Measurements from ENCODE around the gene RAP1GDS1.

Gene RAP1GDS1, protein sequence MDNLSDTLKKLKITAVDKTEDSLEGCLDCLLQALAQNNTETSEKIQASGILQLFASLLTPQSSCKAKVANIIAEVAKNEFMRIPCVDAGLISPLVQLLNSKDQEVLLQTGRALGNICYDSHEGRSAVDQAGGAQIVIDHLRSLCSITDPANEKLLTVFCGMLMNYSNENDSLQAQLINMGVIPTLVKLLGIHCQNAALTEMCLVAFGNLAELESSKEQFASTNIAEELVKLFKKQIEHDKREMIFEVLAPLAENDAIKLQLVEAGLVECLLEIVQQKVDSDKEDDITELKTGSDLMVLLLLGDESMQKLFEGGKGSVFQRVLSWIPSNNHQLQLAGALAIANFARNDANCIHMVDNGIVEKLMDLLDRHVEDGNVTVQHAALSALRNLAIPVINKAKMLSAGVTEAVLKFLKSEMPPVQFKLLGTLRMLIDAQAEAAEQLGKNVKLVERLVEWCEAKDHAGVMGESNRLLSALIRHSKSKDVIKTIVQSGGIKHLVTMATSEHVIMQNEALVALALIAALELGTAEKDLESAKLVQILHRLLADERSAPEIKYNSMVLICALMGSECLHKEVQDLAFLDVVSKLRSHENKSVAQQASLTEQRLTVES

DNA sequence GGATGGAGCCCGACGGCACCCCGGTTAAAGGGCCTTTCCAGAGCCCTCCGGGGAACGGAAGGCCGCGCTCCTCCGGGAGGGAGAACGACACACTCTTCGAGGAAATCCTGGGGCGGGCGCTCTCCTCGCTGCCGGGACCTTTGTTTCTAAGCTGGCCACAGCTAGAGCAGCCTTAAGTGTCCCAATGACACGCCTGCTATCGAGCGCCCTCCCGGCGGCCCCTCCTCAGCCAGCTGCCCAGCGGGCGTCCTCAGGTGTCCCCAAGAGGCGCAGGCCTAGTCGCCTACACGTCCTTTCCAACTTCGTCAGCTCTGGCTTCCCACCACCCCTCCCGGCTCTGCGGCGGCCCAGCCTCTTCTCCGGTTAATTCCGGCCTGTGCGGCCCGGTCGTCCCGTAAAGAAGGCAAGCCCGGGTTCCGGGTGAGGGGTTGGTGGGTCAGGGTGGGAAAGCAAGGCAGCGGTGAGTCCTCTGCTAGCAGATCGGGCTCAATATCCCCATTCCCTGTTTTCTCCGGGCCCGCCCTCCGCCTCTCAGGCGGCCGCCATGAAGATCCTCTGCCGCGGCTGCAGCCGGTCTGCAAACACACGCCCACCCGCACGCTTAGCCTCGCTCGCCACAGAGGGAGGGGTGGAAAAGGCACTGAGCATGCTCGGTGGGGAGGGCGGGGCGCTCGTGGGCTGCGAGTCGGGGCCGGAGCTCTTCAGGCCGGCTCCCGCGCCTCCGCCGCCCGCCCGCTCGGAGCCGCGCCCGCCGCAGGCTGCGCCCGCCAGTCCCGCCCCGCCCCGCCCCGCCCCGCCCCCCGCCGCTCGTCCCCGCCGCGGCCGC, at the start of gene RAP1GDS1:
Gene RAP1GDS1, plus strand, starts transcription at position 806 of the 826 bp plus-strand sequence. CDS start 182 bp downstream, outside the sequence.
- peak; percentile 86 to 93 for DNase-seq (ENCODE audit: extremely low read depth in 1 of 2, low read depth in 1 of 2)

DNA sequence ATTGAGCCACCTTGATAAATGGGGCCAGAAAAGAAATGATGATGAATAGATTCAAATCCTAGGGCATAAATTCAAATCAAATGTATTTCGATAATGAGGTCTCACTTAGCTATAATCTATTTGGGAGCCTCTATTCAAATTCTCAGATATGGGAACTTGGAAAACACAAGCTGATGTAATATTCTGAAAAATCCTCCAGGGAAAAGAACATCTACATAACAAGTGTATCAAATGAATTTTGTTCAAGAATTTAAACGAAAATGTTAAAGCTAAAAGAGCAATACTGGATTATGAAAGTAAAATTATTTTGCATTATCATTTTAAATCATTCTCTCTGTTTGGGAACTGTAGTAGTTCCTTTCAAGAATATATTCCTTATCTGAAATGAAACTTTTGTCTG, 38.9 kb upstream of the RAP1GDS1 start:
- DNase-seq (ENCODE audit: extremely low read depth in 1 of 2, low read depth in 1 of 2): no peak

DNA sequence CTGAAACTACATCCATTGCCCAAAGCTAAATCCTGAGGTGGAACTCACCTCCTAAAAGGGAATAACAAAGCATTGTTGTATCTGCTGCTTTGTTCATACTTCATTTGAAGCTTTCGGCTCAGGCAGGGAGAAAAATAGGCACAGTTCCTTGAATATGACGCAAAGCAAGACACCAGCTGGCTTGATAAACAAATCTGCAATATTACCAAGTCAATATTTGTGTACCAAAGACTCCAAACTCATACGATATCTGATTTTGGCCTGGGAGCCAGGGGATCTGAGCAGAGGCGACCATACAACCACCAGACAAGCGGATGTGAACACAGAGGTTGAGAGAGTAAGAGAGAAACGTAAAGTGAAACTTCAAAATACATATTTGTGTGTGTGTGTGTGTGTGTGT, 34.8 kb upstream of the RAP1GDS1 start:
- DNase-seq (ENCODE audit: extremely low read depth in 1 of 2, low read depth in 1 of 2): no peak

DNA sequence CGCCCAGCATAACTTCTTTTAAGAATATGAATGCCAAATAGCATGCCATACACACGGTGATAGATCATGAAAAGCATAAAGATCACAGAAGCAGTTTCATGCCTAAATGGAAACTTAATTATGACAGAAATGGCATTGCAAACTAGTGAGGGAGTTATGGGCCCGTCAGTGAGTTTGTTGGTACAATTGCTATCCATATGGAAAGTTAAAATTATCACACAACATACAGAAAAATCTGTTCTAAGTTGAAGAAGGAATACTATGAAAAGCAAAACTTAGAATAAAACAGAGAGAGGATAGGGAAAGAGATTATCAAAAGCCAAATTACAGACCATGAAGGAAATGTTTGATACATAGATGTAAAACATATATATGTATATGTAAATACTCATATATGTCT, 30.2 kb upstream of the RAP1GDS1 start:
- DNase-seq (ENCODE audit: extremely low read depth in 1 of 2, low read depth in 1 of 2): no peak

DNA sequence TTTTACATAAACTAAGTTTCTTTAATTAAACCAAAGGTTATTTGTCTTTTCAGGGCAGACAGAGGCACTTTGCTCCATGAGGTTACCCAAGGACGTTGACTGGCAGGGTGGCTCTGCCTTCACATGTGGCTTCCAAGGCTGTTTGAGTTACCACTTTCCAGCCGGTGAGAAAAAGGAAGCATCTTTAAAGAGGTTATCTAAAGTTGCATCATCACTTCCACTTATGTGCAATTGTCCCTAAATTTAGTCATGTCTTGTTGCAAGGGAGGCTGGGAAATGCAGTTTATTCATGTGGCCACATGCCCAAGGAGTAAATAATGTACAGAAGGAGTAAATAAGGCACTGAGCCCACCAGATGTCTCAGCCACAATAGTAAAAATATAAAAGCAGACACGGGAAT, 29.0 kb upstream of the RAP1GDS1 start:
- DNase-seq (ENCODE audit: extremely low read depth in 1 of 2, low read depth in 1 of 2): no peak

DNA sequence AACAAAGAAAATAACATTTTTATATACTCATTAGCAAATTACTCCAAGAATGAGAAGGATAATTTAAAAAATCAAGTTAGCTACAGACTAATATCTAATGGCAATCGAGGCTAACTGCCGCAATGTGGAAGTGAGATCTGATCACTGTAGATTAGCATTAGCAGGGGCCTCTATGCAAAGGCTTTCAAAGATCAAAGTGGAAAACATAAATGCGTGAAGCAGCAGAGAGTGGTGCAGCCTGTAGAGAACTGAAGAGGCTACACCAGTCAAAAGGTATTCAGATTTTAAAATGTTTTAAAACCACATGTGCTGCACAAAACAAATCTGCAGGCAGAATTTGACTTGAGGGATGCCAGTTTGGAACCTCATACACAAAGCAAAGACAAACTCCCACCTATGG, 24.0 kb upstream of the RAP1GDS1 start:
- no peak for DNase-seq (ENCODE audit: extremely low read depth in 1 of 2, low read depth in 1 of 2)

DNA sequence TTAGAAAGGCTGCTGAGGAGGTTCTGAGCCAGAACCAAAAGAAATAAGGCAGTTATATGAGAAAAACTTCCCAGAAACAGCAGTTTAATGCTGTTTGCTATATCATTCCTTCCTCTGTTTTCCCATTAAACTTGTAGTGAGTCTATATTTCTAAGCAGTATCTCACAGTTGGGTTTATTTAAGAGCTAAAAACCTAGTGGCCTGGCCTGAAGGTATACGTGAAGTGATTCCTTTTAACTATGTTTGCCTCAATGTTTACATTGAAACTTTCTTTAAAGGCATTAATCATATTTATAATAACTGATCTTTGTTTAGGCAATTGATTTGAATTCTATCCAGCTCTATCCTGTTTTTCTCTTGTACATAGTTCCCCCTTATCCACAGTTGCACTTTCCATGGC, 19.1 kb upstream of the RAP1GDS1 start:
- DNase-seq (ENCODE audit: extremely low read depth in 1 of 2, low read depth in 1 of 2): no peak

DNA sequence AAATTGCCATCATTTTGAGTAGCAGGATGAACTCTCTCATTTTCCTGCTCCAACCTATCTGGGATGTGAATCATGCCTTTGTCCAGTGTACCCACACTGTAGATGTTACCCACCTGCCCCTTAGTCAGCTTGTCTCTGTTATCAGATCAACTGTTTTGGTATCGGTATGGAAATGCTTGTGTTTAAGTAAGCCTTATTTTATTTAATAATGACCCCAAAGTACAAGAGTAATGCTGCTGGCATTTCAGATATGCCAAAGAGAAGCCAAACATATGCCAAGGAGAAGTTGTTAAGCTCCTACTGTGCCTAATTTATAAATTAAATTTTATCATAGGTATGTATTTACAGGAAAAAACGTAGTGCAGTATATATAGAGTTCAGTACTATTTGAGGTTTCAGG, 18.6 kb upstream of the RAP1GDS1 start:
- DNase-seq (ENCODE audit: extremely low read depth in 1 of 2, low read depth in 1 of 2): no peak

DNA sequence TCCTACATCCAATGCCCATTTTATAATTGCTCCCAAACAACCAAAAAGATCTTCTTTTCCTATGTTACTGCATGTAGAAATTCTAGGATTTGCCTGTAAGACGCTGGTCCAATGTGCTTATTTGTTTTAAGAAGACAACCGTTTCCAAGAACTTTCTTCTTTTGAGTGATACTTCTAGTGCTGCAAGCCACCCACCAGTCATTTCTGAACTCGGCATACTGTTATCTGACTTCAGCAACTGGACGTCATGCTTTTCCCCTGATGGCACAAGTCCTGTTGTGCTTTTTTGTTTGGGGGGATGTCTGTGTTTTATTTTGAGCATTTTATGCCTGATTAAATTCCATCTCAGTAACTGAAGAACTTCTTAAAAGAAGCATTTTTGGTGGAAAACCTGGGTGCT, 16.0 kb upstream of the RAP1GDS1 start:
- no peak for DNase-seq (ENCODE audit: extremely low read depth in 1 of 2, low read depth in 1 of 2)

DNA sequence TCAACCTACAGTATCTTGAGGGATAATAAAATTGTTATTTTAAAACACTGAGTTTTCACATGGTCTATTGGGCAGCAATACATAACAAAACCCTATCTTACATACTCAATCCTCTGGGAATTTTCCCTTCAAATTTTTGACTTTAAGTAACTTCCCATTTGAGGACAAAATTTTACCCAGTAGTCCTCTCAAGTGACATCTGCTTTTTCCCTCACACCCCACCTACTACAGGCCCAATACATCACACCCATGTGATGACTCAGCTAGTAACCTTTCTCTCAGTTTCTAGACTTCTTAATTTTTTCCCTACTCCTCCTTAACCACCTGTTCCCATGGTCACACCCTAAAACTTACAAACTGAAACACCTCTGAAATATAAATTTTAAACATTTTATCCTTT, 12.2 kb upstream of the RAP1GDS1 start:
- no peak for DNase-seq (ENCODE audit: extremely low read depth in 1 of 2, low read depth in 1 of 2)

DNA sequence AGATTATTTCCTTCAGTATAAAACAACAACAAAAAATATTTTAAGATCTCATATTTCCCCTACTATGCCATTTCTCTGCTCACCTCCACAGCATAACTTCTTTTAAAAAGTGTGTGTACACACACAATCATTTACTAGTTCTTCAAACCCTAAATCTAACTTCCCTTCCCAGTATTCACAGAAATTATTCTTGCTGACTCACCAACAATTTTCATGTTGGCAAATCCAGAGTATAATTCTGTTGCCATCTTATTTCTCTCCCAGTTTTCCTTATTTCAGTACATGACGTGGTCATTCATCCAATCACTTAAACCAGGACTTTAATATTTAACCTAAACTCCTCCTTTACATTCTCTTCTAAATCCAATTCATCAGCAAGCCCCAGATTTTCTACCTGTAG, 11.4 kb upstream of the RAP1GDS1 start:
- no peak for DNase-seq (ENCODE audit: extremely low read depth in 1 of 2, low read depth in 1 of 2)

DNA sequence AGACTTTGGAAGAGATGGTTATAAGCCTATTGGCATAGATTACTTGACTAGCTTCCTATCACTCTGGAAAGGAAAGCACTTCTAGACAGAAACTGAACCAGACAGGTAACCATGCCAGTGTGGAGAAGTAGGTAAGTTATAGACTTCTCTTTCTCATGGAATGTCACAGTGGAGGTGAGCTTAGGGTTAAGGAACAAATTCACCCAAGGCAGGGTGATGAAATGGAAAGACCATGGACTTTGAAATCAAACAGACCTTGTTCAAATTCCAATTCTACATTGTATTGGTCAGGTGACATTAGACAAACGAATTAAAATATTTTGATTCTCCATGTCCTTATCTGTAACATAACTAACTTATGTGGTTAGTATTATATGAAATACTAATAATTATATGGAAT, 7.7 kb upstream of the RAP1GDS1 start:
- DNase-seq (ENCODE audit: extremely low read depth in 1 of 2, low read depth in 1 of 2): no peak

DNA sequence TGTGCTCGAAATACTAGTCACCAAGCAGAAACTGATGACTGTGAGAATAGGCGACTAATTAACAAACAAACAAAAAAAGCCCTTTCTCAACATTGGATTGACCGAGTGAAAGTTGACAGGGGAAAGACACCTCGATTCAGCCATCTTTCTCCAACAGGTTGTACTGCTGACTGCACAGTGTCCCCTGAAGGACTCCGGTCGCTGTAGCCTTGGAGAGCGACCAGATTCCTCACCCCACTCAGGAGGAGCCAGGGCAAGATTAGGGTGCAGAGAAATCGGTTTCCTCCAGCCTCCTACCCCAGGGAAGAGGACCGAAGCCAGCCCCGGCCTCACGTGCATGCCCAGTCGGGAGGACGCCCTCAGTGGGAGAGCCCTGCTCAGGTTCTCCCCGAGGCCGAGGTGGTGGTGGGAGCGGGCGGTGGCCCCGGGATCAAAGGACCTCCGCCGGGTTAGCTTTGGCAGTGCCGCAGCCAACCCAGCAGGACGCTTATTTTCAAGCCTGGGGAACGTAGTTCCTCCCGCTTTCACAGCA, 1.1 kb upstream of the RAP1GDS1 start:
- peak in 1 of 2 donors; percentile 17 for DNase-seq (ENCODE audit: extremely low read depth in 1 of 2, low read depth in 1 of 2)

DNA sequence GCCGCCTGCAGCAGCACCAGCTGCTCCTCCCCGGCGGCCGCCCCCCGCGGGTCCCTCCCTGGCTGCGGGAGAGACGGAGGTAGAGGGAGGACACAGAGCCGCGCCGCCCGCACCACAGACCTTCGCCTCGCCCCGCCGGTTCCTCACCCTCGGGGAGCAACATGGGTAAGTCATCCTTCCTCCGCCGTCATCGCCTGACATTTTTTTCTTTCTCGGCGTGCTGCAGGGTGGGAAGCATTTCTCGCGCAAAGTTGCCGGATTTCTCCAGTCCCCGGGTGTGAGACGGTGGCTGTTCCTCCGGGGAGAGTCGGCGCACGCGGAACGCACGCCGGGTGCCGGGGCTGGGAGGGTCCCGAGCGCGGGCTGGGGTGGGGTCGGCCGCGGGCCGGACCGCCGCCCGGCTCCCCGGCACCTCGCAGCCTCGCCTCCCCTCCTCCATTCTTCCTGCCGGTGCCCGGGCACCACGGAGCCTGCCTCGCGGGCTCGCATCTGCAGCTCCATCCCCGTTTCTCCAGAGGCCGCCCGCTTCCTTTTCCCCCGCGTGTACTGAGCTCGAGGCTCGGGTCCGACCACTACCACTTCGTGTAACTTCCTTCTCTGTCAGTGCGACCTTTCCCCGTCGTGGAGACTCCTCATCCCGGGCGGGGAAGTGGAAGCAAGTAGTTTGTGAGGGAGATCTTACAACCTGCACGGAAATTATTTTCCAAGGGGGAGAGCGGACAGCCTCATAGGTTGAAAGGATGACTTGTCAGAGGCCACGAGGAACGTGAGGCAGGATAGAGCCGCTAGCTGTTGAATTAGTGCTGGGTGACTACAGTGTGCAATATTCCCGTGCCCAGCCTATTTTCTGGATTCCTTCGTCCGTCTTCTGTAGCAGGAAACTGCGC, 464 bp downstream of the RAP1GDS1 start:
- peak in 1 of 2 donors; percentile 47 for DNase-seq (ENCODE audit: extremely low read depth in 1 of 2, low read depth in 1 of 2)

DNA sequence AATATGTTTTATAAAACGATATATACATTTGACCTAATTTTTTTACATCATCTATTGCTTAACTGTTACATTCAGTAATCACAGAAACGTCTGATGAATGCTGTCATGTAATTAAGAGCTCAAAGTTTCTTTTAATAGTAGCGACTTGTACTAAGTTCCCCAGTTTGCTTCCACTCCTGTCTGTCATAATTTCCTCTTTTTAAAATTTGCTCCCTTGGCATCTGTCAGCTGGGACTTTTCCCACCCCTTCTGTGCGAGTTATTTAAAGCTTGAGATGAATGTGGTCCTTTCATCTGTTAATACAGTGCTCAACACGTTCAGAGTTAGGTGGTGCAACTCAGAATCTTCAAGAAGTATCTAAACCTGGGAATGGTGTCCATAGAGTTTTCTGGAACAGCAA, 1.2 kb downstream of the RAP1GDS1 start:
- no peak for DNase-seq (ENCODE audit: extremely low read depth in 1 of 2, low read depth in 1 of 2)

DNA sequence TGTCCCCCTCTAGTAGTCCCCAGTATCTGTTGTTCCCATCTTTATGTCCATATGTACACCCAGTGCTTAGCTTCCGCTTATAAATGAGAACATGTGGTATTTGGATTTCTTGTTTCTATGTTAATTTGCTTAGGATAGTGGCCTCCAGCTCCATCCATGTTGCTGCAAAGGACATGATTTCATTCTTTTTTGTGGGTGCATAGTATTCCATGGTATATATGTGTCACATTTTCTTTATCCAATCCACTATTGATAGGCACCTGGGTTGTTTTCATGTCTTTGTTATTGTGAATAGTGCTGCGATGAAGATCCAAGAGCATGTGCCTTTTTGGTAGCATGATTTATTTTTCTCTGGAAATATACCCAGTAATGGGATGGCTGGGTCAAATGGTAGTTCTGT, 6.3 kb downstream of the RAP1GDS1 start:
- DNase-seq (ENCODE audit: extremely low read depth in 1 of 2, low read depth in 1 of 2): no peak

DNA sequence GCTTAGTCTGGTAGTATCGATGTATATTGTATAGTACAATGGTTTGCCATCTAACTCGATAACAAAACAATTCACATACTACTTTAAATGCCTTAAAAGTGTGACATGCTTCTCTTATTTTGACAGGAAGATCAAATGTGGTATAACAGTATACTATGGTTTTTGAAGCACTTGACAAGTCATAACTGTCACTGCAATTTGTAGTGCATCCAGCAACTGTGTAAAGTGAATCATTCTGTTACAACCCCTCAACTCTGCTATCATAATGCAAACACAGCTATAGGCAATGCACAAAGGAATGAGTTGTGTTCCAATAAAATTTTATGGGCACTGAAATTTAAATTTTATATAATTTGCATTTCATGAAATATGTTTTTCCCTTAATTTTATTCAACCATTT, 14.0 kb downstream of the RAP1GDS1 start:
- no peak for DNase-seq (ENCODE audit: extremely low read depth in 1 of 2, low read depth in 1 of 2)

DNA sequence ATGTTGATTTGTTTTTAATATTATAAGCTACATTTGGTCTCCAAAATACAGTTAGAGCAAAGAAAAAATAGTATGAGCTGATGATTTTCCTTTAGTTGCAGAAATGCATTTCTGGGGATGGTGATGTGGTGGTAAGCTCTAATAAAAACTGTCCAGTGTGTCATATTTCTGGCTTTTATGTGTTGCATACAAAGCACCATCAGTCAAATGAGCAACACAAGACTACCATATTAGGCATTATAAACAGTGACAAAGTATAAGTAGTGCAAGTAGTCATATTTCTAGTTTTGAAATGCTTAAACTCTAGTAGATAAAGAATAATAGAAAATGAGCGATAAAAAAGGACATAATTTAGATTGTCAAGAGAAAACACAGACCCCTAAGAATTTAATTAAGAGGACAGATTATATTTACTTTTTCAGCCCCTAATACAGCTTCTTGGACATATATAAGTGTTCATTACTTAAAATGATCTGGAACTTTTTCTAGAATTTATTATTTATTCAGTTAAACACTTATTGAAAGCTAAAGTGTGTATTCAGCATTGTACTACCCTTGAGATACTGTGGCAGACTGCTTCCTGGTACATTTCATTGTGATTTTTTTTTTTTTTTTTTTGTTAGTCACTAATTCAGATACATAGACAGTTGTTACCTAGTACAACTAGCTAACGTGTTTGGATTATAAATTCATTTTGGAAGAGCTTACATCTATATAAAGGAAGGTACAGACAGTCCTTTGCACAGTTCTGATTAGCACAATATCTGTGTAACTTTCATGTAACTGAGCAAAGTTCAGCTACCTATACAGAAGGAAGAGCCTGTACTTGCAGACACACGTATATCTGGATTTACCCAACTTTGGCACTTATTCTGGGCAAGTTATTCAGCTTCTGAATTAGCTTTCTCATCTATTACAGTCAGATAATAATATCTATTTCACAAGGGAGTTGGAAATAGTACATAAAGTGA, 22.3 kb downstream of the RAP1GDS1 start:
- DNase-seq (ENCODE audit: extremely low read depth in 1 of 2, low read depth in 1 of 2): no peak

DNA sequence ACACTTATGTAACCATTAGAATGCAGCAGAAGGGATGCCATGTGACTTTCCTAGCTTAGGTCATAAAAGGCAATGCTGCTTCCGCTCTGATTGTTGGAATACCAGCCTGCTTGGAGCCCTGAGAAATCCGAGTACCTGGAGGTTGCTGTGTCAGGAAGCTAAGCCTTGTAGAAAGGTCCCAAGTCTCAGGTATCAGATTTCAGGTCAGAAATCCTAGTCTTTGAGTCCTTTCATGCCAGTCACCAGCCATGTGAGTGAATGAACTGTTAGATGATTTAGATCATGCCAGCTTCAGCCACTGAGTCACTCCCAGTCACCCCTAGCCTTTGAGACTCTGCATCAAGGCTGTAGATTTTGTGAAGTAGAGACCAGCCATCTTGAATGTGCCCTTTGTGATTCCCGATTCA, 23.5 kb downstream of the RAP1GDS1 start:
- DNase-seq (ENCODE audit: extremely low read depth in 1 of 2, low read depth in 1 of 2): no peak
